CD4-positive, alpha-beta T cell treated with Interleukin-12 subunit alpha and Interleukin-12 subunit beta, for 1 hour (primary cell): ENCODE data around the gene BEST2.
"Not testable (repeated sequence)": the region's sequence is repeated elsewhere in the genome, so short reads cannot be mapped to it uniquely, and the experiment has no call there.

Experiments used
- DNase-seq: peaks from one replicate; pipeline ENCODE4 v3.0.0-alpha.2; 2020

Gene BEST2

DNA sequence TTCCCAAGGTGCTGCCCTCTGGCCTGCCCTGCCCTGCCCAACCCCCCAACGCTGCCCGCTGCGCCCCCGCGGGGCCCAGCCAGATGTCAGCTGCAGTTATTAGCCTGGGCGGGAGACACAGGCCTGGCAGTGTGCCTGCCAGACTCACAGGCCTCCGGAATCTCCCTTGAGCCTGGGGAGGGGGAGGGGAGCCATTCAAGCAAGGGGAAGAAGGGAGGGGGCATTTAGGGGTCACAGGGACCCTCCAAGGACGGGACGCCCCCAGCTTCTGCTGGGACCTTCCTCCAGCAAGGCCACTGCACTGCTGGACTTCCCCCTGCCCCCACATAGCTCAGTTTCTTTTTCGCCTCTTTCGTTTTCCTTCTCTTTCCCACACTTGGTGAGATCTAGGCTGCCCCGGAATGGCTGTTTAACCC lies 37.1 kb downstream of the BEST2 start:
- DNase-seq = peak; percentile 81

DNA sequence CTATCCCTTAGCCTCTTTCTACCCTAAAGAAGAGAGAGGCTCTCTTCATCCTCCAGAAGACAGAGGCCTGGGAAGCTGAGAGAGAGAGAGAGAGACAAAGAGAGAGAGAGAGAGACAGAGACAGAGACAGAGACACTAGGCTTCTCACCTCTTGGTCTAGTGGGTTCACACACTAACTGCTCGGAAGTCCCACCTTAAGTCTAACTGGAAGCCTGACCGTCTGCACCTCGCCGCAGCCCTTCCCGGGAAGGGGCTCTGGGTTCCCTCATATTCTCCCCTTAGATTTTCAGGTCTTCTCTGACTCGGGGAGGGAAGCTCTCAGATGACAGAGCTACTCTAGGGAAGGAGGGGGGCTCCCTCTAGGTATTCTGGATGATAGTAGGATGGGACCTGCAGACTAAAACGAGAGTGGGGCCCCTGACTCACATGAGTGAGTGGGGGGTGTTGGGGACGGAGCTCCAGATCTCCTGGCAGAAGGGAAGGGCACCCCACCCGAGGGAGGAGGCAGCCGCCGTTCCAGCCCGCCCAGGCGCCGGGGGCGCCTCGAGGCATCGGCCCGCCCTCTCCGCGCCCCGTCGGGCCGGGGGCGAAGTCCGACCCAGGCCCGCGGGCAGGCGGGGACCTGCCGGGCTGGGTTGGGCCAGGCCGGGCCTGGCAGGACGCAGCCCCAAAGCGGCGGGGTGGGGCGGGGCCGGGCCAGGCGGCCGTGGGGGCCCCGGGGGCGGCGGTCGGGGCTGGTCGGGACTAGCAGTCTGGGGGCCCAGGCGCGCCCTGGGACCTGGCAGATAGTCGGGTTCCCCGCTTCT lies 37.7 kb downstream of the BEST2 start:
- DNase-seq = no peak

DNA sequence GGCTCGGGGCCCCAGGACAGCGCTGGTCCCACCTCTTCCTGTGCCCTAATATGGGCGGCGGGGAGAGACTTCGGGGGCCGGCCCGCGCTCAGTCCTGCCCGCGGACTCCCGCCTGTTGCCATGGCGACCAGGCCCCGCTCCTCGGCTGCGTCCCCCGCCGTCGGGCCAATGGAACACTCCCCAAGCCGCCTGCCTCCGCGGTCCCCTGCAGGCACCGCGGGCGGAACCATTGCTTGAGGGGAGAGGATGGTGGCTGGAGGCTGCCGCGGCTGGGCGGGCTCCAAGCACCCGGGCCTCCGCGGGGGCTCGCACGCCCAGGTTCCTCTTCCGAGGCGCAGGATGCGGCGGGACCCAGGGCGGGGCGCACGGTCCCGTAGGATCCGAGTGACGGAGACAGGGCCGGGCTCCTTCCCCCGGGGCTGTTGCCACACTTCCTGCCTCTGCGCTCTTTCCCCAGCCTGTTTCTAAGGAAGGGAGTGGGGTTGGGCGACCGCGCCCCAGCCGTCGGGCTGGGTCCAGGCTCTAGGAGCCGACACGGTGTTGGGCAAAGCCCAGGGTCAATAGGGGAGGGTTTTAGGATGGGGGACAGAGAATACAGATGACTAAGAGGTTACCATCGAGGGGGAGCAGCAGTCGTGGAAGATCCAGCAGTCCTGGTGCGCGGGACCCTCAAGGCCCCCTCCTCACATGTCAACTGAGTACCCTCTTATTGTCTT lies 38.5 kb downstream of the BEST2 start:
- peak; percentile 98 for DNase-seq

DNA sequence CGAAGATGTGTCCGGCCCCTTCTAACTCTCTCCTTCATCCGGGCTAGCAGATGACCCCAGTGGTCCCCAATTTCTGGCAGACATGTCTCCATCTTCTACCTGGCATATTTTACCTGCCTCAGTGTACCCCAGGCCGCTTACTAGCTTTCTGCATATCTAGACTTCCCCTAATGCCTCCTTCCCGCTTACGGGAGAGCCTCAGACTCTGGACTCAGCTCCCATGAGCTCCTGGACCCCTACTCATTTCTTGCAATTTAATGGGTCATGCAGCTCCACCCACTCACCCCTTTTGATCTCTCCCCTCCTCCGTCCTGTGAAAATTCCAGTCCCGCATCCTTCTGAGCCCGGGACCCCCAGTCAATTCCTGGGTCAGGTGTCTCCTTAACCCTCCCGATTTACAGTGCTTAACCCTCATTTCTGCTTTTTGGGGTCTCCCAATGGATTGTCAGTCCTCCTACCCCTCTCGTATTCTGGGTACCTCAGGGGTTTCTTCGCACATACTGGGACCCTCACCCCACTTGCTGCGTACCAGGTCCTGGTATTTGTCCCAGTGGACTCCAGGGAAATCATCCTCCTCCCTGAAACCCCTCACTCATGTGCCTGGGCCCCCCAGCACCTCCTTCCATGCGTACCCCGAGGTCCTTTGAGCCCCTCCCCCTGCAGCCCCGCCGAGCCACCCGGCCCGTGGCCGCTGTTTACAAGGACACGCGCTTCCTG lies 39.2 kb downstream of the BEST2 start:
- peak; percentile 36 for DNase-seq

DNA sequence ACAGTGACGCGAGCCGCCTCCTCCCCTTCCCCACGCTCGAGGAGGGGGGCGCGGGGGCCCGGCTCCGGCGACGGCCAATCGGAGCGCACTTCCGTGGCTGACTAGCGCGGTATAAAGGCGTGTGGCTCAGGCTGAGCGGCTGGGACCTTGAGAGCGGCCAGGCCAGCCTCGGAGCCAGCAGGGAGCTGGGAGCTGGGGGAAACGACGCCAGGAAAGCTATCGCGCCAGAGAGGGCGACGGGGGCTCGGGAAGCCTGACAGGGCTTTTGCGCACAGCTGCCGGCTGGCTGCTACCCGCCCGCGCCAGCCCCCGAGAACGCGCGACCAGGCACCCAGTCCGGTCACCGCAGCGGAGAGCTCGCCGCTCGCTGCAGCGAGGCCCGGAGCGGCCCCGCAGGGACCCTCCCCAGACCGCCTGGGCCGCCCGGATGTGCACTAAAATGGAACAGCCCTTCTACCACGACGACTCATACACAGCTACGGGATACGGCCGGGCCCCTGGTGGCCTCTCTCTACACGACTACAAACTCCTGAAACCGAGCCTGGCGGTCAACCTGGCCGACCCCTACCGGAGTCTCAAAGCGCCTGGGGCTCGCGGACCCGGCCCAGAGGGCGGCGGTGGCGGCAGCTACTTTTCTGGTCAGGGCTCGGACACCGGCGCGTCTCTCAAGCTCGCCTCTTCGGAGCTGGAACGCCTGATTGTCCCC lies 39.9 kb downstream of the BEST2 start, which contains the start of gene JUNB:
Gene JUNB (plus strand): TSS at position 142 of the 706 bp plus-strand sequence. CDS start 286 bp downstream, at position 428.
- DNase-seq = peak; percentile 99

DNA sequence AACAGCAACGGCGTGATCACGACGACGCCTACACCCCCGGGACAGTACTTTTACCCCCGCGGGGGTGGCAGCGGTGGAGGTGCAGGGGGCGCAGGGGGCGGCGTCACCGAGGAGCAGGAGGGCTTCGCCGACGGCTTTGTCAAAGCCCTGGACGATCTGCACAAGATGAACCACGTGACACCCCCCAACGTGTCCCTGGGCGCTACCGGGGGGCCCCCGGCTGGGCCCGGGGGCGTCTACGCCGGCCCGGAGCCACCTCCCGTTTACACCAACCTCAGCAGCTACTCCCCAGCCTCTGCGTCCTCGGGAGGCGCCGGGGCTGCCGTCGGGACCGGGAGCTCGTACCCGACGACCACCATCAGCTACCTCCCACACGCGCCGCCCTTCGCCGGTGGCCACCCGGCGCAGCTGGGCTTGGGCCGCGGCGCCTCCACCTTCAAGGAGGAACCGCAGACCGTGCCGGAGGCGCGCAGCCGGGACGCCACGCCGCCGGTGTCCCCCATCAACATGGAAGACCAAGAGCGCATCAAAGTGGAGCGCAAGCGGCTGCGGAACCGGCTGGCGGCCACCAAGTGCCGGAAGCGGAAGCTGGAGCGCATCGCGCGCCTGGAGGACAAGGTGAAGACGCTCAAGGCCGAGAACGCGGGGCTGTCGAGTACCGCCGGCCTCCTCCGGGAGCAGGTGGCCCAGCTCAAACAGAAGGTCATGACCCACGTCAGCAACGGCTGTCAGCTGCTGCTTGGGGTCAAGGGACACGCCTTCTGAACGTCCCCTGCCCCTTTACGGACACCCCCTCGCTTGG lies 40.7 kb downstream of the BEST2 start:
- DNase-seq = peak; percentile 70

DNA sequence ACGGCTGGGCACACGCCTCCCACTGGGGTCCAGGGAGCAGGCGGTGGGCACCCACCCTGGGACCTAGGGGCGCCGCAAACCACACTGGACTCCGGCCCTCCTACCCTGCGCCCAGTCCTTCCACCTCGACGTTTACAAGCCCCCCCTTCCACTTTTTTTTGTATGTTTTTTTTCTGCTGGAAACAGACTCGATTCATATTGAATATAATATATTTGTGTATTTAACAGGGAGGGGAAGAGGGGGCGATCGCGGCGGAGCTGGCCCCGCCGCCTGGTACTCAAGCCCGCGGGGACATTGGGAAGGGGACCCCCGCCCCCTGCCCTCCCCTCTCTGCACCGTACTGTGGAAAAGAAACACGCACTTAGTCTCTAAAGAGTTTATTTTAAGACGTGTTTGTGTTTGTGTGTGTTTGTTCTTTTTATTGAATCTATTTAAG lies 41.3 kb downstream of the BEST2 start:
- no peak for DNase-seq

DNA sequence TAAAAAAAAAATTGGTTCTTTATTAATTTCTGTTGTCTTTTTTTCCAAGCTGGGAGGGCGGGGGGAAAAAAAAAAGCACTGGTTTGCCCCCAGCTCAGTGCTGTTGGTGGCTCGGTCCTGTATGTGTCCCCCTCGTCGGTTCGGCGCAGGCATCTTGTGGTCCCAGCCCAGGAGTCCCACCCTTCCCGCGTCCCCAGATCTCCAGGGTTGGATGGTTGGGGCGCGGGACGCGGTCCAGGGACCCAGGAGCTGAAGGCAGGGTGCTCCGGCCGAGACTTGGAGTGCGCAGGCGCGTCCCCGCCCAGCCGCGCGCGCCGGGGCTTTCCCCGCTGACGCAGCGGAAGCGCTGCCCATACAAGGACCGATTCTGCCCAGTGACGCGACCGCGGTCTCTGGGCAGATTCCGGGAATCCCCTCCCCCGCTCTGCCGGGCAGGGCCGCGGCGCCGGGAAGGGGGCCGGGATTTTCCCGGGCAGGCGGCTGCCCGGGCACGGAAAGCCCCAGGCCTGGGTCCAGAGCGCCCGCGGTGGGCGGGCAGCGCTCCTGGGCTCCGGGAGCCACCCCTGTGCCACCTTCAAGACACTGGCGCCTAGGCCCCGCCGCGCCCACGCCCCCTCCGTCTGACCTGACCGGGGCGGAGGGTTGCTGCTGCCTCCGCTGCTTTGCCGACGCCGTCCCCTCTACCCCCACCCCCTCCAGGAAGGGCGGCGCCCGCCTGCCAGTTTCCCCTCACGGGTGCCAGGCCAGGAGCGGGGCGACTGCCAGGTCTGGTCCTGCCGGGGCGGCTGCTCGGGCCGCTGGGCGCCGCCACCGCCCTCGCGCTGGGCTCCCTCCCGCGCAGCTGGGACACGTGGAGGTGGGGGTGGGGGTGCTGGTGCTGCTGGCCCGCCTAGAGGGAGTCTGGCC lies 42.0 kb downstream of the BEST2 start:
- DNase-seq = peak; percentile 97

DNA sequence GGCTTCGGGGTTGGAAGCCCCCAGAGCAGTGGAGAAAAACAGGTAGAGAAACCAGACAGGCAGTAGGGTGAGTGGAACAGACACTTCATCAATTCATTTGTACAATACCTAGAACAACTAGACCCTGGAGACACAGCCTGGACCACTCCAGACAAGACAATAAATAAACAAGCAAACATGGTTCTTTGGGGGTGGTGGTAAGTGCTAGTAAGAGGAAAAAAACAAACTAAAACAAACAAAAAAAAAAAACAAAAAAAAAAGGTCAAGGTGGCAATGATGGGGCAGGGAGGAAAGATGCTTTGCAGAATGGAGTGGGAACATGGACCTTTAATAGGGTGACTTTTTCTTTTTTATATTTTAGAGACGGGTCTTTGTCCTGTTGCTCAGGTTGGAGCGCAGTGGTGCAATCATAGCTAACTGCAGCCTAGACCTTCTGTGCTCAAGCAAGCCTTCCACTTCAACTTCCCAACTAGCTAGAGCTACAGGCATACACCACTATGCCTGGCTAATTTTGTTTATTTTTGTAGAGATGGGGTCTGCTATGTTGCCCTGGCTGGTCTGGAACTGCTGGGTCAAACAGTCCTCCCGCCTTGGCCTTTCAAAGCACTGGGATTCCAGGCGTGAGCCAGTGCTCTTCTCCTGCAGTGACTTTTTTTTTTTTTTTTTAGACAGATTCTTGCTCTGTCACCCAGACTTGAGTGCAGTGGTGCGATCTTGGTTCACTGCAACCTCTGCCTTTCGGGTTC lies 42.8 kb downstream of the BEST2 start:
- no peak for DNase-seq

DNA sequence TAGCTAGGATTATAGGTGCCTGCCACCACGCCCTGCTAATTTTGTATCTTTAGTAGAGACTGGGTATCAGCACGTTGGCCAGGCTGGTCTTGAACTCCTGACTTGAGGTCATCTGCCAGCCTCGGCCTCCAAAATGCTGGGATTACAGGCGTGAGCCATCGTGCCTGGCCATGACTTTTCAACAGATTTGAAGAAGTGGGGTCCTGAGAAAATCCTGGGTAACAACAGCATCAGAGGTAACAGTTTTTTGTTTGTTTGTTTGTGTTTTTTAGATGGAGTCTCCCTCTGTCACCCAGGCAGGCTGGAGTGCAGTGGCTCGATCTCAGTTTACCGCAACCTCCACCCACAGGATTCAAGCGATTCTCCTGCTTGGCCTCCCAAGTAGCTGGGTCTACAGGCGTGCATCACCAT lies 43.4 kb downstream of the BEST2 start:
- DNase-seq = no peak

DNA sequence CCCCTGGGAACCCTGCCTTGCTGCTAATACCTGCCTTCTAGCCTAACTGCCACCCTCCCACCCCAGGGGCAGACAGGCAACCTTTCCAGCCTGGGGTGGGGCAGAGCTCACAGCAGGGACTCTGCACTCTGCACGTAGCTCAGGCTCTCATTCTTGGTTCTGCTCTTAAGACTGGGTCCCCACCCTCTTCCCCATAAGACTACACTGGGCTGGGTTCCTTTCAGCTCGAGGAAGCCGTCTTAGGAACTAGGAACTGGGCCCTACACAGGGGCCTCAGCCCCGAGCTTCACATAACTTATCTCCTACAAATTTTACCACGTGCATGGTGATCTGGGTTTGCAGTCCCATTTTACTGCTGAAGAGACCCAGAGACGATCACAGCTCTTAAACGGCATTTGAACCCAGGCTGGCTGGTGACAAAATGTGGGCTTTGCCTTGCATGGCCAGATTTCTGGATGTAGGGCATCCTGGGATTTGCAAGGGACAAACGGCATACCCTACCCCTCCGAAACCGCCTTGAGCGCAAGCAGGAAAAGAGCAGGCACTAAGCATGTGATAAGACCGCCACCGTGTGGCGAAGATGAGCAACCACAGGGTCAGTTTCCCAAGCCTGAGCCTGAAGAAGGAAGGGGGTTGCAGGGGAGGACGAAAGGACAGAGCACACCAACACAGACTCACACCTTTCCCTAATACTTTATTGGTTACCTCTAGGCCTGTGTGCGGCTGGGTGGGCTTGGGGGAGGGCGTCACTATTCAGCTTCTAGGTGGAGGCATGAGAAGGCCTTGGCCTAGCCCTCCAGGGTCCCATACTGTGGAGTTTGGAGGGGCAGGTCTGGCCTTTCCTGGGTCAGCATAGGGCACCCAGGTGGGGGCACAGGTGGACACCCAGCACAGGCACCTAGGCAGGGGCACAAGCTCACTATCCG lies 44.8 kb downstream of the BEST2 start:
- peak; percentile 82 for DNase-seq

DNA sequence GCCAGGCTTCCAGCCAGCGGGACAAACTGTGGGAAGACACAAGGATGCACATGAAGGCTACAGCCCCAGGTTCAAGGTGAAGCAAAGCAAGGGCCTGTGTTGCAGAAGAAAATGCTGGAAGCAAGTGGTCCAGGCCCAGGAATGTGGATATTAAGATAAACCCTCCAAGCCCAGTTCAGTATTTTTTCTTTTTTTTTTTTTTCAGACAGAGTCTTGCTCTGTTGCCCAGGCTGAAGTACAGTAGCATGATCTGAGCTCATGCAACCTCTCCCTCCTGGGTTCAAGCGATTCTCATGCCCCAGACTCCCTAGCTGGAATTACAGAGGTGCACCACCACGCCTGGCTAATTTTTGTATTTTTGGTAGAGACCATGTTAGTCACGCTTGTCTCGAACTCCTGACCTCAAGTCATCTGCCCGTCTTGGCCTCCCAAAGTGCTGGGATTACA lies 45.6 kb downstream of the BEST2 start:
- DNase-seq = no peak

DNA sequence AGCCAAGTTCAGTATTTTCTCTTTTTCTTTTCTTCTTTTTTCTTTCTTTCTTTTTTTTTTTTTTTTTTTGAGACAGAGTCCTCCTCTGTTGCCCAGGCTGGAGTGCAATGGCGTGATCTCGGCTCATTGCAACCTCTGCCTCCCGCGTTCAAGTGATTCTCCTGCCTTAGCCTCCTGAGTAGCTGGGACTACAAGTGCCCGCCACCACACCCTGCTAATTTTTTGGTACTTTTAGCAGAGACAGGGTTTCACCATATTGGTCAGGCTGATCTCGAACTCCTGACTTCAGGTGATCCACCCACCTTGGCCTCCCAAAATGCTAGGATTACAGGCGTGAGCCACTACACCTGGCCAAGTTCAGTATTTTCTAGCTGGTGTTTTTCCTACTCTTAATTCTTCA lies 46.0 kb downstream of the BEST2 start:
- DNase-seq = not testable (repeated sequence)

DNA sequence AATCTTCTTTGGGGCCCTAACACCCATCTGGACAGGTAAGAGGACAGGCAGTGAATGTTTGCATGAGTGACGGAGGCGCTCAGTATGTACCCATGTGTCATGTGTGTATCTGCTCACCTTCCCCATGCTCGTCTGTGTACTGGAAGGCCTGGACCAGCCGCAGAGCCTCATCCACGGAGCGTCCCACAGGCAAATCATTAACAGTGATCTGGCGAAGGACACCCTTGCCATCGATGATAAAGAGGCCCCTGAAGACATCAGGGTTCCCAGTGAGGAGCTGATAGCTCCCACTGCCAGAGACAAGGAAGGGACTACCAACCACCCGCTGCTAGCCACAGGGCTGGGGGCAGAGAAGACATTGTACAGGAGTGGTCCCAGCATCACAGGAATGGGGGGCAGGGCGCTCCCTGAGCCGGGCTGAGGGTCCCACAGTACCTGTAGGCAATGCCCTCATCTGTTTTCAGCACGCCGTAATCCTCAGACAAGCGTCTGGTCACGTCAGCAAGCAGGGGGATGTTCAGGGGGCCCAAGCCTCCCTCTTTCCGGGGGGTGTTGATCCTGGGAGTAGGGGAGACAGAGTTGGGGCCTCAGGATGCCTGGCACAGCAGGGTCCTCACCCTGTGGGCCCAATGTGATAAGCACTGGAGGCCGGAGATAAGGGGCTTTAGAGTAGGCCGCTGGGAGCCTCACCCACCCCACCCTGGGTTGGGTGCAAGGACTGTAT lies 48.3 kb downstream of the BEST2 start:
- DNase-seq = no peak

DNA sequence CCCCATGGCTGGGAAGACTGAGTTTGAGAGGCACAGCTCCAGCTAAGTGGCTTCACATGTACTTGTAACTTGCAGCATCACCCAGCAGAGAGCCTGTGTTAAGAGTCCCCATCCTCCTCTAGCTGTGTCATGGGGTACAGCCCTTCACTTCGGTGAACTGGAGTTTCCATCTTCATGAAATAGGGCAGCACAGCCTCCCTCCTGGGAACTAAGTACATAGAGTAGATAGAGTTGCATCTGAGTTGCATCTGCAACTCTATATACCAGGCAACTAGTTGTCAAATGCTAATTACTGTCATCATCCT lies 48.8 kb downstream of the BEST2 start:
- DNase-seq = no peak

DNA sequence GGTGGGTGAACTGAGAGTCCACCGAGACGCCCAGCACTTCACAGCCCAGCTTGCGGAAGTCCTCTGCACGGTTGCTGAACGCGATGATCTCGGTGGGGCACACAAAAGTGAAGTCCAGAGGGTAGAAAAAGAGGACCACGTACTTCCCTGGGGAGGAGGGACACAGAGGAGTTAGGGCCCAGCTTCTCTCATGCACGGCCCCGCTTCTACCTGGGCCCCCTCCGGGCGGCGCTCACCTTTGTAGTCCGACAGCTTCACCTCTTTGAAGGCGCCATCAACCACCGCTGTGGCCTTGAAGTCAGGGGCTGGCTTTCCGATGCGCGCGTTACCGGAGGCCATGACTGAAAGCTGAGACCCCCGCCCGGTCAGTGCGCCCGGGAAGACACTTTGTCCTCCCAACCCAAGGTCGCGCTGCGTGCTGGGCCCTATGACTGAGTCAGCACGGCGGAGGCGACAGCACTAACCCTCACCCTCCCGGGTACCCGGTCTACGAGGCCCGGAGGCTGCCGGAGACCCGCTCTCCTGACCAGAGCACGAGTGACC lies 49.4 kb downstream of the BEST2 start:
- no peak for DNase-seq

DNA sequence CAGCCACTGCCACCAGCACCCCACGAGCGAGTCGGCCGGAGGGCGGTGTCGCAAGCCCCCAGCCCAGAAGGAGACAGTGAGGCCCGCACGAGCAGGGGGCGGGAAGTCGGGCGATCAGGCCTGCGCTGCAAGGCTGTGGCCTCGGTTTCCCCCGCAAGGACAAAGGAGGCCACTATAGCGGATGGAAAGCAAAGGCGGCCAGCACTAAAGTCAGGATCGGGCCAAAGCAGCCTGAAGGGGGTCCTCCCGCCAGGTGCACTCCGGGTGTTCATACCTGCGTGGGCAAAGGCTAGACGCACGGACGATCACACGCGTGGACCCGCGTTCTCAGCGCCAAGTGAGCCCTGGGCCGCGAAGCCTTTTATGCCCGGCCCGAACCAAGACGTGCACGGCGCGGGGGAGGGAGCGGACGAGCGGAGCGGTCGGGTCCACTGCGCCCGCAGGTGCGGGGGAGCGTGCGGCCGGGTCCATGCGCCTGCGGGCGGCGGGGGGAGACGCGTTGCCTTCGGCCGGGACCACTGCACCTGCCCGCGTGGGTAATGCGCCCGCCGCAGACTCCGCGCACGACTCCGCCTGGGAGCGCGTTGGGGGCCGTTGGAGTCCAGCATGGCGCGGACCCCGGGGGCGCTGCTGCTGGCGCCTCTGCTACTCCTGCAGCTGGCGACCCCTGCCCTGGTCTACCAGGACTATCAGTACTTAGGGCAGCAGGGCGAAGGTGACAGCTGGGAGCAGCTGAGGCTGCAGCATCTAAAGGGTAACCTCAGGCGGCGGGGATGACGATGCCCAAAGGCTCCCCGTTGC lies 50.1 kb downstream of the BEST2 start, which contains the start of the genes PRDX2 and THSD8:
Gene PRDX2 (minus strand): TSS at position 335 of the 801 bp plus-strand sequence. CDS start 539 bp downstream, outside the sequence.
Gene THSD8 (plus strand): TSS at position 604 of the 801 bp plus-strand sequence. CDS start 3 bp downstream, at position 607.
- DNase-seq = peak; percentile 83
